ENCODE results near the gene CPN2.

Gene CPN2

DNA sequence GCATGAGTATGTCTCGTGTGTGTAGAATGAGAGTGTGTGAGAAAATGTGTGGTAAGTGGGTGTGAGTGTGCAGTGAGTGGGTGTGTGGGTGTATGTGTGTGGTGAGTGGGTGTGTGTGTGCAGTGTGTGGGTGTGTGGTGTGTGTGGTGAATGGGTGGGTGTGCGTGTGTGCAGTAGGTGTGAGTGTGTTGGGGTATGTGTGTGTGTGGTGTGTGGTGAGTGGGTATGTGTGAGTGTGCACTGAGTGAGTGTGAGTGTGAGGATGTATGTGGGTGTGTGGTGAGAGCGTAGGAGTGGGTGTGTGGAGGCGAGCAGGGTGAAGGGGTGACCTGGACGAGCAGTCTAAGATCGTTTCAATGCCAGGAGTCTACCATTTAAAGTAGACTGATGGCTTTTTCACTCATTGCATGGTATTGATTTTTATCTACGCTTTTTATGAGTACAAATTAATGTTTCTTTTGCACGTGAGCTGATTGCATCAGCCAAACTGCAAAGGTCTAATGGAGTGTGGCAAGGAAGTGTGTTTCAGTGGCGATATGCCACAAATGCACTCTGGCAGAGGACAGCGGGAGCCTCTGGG, 1.6 kb upstream of the CPN2 start:
- DNase-seq = no peak

DNA sequence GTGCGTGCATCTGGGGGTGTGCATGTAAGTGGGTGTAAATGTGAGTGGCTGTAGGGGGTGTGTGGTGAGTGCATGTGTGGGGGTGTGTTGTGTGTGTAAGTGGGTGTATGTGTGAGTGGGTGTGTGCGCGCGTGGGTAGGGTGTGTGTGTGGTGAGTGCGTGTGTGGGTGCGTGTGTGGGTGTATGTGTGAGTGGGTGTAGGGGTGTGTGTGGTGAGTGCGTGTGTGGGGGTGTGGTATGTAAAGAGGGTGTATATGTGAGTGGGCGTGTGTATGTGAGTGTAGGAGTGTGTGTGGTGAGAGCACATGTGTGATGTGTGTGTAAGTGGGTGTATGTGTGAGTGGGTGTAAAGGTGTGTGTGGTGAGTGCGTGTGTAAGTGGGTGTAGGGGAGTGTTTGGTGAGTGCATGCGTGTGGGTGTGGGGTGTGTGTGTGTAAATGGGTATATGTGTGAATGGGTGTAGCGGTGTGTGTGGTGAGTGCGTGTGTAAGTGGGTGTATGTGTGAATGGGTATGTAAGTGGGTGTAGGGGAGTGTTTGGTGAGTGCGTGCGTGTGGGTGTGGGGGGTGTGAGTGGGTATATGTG, 916 bp upstream of the CPN2 start:
- DNase-seq = no peak

DNA sequence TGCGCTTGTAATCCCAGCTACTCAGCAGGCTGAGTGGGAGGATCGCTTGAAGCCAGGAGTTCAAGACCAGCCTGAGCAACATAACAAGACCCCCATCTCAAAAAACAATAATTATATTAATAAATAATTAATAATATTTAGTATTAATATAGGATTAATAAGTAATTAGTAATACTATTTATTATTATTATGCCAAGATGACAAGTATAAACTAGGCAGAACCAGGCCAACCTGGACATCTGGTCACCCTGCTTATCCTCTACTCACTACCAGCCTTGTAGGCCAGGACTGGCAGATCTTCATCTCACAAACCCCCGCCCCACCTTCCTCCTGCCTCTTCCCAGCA, 429 bp downstream of the CPN2 start:
- no peak for DNase-seq

DNA sequence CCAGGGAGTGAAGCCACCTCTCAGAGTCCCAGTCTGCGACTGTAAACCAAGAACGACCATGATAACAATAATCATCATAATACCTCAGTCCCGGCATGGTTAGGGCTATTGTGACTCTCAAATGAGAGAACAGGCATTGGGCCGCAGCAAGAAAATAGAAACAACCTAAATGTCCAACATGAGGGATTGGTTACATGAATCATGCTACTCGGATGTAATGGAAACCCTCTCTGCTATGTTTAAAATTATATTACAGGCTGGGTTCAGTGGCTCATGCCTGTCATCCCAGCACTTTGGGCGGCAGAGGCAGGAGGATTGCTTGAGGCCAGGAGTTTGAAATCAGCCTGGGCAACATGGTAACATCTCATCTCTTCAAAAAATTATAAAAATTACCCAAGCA, 2.8 kb downstream of the CPN2 start:
- DNase-seq = no peak

DNA sequence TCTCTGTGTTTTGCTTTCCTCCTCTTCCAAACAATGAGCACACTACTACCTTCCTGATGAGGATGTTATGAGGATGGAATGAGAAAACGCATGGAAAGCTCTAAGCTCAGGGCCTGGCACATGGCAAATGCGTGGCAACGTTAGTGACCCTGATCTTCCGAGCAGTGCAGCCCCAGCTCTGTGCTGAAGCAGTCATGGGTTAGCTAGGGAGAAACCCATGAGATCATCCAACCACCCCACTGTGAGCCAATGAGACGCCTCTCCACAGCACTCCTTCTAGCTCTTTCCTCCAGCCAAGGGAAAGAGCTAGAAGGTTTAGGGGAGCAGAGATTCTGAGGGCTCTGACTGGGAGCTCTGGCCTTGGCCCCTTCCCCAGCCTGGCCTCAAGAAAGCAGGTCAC, 4.5 kb downstream of the CPN2 start:
- no peak for DNase-seq

DNA sequence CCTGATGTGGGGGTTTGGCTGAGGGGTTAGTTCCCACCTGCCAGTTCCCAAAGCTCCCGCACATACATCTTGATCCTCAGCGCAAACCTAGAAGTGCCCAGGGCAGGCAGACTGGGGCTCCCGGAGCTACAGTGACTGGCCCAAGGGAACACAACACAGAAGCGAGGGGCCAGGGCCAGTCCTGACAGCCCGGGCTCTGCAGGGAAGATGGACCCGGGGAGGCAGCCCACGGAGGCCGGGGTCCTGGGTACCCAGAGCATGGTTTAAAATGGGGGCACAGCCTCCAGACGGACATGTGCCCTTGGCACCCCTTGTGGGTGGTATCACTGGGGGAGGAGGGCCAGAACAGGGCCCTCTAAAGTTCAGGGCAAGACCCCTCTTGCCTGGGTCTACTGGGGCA, 5.1 kb downstream of the CPN2 start:
- no peak for DNase-seq

DNA sequence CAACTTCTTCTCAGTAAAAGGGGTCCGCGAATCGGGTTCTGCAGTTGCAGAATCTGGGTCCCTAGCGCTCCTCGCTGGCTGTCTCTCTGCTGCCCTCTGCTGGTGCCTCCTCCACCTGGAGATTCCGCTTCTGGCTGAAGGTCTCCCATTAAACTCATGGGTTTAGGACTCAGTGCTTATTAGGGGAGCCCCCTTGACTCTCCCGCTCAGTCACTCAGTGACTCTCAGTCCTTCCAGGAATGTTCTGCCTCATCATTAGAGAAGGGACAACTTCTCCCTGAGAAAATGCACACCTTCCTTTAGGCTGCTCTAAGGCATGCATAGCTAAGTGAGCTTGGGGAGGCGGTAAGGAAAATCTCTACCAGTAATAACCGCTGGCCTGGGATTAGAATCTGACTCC, 7.1 kb downstream of the CPN2 start:
- peak; percentile 46 to 68 (median 54) for DNase-seq

DNA sequence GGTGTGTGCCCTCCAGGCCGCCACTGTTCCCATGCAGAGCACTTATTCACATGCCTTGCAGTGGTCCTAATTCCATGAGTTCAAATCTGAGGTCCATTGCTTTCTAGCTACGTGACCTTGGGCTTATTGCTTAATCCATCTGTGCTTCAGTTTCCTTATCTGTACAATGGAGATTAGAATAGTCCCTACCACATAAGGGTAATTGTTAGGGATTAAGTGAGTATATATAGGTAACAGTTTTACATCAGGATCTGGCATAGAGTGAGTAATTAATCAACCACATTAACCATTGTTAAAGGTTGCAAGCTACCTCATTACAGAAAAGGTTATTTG, 7.6 kb downstream of the CPN2 start:
- no peak for DNase-seq

DNA sequence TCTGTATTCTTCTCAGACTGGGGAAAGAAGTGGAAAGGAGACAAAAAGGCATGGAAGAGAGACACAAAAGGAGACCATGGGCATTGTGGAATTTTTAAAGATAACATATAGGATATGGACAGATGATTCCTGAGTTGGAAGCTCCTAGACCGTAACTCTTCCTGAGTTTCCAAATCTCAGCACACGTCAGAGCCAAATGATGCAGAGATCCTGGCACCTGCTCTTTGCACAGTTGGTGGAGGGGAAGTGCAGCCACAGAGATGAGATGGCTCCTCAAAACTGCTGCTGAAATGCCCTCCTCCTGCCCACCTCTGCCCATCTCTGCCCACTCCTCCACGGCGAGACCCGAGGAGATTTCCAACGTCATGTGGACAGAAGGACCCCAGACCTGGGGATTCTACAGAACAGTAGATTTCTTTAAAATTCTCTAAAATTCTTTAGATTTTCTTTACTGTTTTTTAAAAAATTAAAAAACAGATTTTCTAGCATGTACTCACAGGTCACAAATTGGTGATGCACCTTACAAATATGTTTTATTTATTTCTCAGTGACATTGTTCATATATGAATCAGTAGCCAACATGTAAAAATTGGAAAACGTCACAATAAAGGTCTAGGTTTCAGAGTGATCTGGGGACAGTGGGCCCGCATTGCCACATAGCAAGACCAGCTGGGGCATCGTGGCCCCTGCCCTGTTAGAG, 8.1 kb downstream of the CPN2 start:
- no peak for DNase-seq

DNA sequence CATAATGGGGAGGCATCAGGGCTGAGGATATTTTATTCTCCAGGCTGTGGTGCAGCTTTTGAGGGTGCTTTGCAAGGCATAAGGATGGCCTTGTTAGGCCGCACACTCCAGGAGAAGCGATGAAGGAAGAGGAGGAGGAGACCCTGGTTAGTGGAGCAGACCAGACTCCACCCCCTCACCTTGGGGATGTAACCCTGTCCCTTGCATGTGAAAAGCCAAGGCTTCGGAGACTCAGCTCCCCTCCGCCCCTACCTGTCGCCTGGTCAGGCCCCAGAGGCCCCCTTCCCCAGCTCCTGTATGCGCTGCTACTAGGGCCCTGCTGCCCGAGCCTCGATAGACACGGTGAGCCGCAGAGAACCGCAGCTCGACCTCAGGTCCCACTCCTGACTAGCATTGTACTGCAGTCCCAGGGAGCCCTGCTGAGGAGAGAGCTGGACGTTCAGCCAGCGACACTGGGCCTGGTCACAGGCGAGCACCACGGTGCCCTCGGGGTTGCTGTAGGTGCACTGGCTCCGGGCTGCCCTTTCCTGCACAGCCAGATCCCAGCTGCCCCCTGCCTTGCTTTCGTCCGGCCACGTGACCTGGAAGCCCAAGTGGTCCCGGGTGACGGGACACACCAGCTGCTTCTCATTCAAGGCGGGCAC, 10.2 kb downstream of the CPN2 start:
- no peak for DNase-seq

DNA sequence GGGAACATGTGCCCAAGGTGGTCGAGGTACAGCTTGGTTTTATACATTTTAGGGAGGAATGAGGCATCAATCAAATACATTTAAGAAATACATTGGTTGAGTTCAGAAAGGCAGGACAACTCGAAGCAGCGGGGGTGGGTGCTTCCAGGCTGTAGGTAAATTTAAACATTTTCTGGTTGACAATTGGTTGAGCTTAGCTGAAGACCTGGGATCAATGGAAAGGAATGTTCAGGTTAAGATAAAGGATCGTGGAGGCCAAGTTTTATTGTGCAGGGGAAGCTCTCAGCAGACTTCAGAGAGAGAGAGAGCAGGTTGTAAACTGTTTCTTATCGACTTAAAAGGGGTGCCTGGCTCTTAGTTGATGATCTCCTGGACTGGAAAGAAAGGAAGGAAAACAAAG, 11.3 kb downstream of the CPN2 start:
- no peak for DNase-seq

DNA sequence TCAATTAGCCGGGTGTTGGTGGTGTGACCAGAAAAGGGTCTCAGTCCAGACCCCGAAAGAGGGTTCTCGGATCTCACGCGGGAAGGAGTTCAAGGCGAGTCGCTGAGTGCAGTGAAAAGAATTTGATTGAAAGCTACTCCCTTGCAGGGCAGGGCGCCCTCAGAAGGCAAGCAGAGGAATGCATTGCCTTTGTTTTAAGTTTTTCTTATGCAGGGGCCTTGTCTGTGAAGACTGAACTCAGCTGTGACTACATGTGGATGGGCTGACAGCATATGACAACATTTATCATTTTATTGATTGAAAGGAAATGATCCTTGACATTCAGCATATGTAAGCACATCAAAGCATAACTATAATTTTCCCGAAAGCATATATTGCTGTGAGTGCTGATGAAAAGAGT, 11.8 kb downstream of the CPN2 start:
- DNase-seq = no peak

DNA sequence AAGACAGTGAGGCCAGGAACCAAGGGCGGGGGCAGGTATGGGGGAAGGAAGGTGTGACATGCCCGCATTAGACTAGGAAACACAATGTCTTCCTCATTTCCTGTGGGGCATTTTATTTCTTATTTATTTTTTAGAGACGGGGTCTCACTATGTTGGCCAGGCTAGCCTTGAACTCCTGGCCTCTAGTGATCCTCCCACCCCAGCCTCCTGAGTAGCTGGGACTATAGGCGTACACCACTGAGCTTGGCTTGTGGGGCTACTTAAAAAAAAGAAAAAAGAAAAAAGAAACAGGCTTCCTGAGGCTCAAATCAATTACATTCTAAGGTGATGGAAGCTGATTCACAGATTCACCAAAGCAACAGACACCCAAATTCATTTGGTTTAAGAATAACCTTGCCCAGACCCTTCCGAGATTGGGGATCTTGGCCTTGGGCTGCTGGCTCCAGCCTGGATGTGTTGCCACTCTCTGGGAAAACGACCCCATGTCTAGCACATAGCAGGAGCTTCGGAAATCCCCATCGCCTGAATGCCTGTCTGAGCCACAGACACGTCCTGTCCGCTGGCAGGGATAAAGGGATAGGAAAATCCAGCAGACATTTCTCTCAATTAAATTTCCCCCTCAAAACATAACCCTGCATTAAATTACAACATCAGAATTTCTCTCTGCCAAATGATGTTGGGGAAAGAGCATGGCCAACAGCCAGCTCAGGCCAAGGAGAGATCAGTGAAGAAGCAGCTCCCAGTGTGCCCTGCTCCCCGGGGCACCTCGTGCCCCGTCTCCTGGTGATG, 13.0 kb downstream of the CPN2 start:
- DNase-seq = no peak

DNA sequence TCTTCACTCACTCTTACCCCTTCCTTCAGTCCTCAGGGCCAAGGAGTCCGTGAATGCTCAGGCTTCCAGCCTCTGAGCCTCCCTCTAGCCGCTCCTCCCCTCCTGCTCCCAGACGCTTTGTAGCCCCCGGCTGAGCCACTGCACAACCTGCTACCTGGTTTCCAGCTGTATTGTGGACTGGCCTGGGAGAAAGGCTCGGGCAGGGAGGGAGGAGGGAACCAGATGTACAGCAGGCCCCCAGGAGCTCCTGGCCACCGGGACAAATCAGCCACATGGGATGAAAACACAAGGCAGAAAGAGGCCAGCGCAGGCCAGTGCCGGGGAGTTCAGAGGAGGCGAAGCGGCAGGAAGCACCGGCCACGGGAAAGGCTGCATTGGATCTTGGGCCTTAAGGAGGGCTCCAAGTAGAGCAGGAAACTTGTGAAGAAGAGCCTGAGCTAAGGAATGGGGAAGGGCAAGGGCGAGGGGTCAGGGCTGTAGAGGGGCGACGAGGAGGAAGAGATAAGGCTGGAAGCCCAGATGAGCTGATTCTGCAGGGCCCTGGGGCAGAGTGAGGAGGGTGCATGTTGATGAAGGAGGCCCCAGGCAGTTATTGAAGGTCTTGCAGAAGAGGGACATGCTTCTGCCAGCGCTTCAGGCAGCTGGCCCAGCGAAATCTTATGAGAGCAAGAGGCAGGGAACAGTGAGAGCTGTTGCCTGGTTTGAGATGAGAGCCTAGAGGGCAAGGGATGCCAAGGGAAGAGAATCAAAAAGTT, 14.3 kb downstream of the CPN2 start:
- no peak for DNase-seq

DNA sequence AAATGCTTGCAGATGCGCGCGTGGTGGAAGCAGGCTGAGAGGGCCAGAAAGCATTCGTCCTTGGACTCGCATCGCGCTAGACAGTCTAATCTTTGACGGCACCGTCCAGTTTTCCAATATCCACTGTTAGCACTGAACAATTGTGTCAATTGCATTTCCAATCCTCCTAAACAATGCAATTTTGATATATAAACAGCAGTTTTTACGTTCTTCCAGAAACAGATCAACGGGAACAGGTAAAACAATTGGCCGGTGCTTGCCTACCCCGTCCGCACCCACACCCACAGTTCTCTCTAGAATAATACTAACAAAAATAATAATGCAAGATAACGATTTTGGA, 17.2 kb downstream of the CPN2 start:
- DNase-seq = no peak

DNA sequence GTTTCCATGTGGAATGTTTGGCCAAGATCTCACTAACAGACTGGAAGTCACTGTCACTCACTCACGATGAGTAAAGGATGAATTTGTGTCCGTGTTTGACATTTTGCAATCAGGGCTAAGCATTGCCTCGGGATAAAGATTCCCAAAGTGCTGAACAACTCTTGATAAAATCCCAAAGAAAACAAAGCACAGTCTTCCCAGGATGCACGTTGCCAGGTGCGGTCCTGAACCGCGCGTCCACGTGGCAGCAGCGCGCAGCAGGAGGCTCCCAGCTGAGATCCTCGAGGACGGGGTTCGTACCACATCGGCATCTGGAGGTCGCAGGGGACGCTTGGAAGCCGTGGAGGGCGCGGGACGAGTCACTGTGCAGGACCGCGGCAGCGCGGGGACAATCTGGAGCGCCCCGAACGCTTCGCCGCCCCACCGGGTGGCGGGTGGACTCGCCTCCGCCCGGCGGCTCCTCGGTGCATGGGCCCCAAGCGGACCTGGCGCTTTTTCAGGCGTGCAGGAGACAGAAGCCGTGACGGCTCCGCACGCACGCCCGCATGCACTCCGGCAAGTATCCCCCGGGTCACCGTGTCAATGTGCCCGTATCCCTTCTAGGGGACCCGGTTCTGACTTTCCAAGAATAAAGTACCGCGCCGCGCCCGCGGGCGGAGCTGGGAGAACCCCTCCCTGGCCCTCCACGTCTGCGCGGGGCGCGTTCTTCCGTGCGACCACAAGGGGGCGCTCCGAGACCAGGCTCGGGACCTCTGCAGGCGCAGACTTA, 17.7 kb downstream of the CPN2 start:
- peak; percentile 65 to 86 (median 80) for DNase-seq

DNA sequence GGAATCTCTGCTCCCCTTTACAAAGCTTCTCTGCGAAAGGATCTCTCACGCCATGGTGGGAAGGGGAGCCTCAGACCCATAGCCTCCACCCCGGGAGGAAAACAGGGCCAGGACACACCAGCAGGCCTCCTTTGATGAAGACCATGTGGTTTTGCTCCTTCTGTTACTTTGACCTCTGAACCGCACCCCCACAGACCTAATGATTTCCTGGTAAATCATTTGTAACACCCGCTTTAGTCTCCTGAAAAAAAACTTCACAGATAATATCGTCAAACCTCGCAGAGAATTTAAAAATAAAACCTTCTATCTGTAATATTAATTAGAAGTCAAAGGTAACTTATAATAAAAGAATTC, 18.3 kb downstream of the CPN2 start:
- DNase-seq = no peak

DNA sequence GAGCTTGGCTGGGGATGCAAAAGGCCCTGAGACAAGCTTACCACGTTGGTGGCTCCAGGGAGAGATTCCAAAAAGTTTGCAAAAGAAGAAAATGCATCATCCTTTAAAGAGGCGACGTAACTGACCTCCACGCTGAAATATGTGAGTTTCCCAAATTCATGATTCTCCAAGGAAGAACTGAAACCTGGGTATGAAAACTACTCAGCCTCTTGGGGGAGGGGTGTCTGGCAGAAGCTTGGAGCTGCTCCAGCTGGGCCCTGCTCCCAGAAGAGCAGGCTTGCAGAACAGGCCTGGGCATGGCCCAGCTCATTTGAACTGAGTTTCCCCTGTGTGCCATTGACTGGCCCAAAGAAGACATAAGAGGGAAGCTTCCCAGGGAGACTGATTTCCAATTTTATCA, 20.5 kb downstream of the CPN2 start:
- DNase-seq = no peak

DNA sequence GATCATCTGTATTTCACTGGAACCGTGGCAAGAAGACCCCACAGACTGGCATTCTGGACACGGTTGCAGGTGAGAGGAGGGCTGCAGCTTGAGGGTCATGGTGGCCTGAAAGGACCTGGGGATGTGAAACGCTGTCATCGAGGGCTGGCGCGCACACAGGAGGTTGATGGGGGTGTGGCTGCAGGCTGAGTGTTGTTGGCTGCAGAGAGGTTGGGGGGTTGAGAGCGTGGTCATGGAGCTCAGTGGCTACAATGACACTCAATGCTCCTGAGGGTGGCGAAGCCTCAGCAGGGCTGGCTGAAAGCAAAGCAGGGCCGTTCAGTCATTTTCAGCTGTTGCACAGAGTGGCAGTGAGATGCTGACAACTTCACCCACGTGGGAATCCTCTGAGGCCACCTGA, 21.0 kb downstream of the CPN2 start:
- no peak for DNase-seq

DNA sequence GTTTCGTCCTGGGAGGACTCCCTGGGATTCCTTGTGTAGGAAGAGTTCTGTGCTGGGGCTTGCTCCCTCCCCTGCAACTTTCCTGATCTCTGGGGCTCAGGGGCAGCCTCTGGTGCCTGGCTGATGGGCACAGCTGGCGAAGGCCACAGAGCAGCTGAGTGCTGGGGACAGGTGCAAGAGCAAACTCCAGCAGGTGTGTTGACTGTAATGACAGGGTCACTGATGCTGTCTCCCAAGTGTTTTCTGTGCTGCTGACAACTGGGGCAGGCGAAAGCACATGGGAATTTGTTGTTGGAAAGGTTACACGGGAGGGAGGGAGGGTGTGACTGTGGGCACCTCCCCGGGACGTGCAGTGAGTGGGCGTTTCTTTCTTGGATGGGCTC, 21.6 kb downstream of the CPN2 start:
- no peak for DNase-seq

DNA sequence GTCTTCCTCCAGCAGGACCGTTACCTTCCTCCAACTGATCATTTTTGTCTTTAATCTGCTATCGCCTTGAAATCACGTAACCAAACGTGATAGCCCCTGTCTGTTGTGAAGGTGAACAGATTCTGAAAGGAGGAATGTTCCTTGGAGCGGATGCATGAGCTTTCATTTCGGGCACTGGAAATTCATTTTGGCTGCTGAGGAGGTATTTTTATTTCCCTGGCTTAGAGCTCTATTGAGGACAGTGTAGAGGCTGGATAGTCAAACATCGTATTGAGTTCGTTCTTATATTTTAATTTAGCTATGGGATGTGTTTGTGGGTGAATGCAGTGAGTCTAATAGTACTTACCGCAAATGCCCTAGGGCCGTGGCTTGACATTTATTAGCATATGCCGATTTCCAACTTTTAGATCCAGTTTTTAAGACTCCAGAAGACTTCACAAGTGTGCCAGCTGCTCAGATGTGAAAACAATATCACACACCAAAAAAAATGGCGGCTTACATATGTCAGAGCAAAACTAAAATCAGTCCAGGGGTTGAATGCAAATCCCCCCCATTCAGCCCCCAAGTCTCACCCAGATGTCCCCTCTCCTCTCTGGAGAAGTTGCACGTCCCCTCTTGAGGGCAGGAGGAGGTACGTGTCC, 22.1 kb downstream of the CPN2 start:
- no peak for DNase-seq

All from T-helper 1 cell (primary cell).